ENCODE data around the gene MXRA7.

MXRA7 gene

GRCh38 chr17:76667491-76667755, 43.3 kb downstream of the MXRA7 start:
- TF ChIP-seq CTCF (conservative IDR thresholded peaks at IDR 0.05) (no peak), ZFX (IDR thresholded peaks at IDR 0.05) (no peak)
- no peak overlapping the region for H3K27ac ChIP-seq

GRCh38 chr17:76660656-76661042, 50.1 kb downstream of the MXRA7 start:
- TF ChIP-seq ZFX (IDR thresholded peaks at IDR 0.05) (no peak), CTCF (conservative IDR thresholded peaks at IDR 0.05) (no peak)
- peak overlapping the region; percentile 97 for H3K27ac ChIP-seq

- TF ChIP-seq CTCF (conservative IDR thresholded peaks at IDR 0.05) (no peak), ZFX (IDR thresholded peaks at IDR 0.05) (no peak)
- H3K27ac ChIP-seq, result peak overlapping the region; percentile 97
Measured at GRCh38 chr17:76659928-76660655, 50.7 kb downstream of the MXRA7 start.

- TF ChIP-seq CTCF (conservative IDR thresholded peaks at IDR 0.05) (no peak), ZFX (IDR thresholded peaks at IDR 0.05) (no peak)
- H3K27ac ChIP-seq, result peak overlapping the region; percentile 97
Measured at GRCh38 chr17:76658242-76658662, 52.5 kb downstream of the MXRA7 start.

- TF ChIP-seq CTCF (conservative IDR thresholded peaks at IDR 0.05) (no peak), ZFX (IDR thresholded peaks at IDR 0.05) (no peak)
- H3K27ac ChIP-seq, result peak overlapping the region; percentile 97
Measured at GRCh38 chr17:76657505-76658241, 53.1 kb downstream of the MXRA7 start.

- TF ChIP-seq ZFX (IDR thresholded peaks at IDR 0.05) (no peak), CTCF (conservative IDR thresholded peaks at IDR 0.05) (no peak)
Measured at GRCh38 chr17:76654408-76654807, 56.4 kb downstream of the MXRA7 start.

GRCh38 chr17:76650504-76650903, 60.3 kb downstream of the MXRA7 start:
- H3K27ac ChIP-seq, result no peak overlapping the region
- TF ChIP-seq ZFX (IDR thresholded peaks at IDR 0.05), result no peak
- TF ChIP-seq CTCF (conservative IDR thresholded peaks at IDR 0.05), result no peak

More at GRCh38 chr17:76654408-76654807, 56.4 kb downstream of the MXRA7 start:
- no peak overlapping the region for H3K27ac ChIP-seq
